Raji (cell line): ENCODE measurements around the gene OR9I1.

Experiments
- POLR2A ChIP-seq: IDR thresholded peaks from 2 replicates; pipeline ENCODE4 v1.6.1; 2011; ENCODE audit warnings: low read depth, low read length, control low read depth; ENCODE audit not compliant: insufficient read depth

The OR9I1 gene, protein sequence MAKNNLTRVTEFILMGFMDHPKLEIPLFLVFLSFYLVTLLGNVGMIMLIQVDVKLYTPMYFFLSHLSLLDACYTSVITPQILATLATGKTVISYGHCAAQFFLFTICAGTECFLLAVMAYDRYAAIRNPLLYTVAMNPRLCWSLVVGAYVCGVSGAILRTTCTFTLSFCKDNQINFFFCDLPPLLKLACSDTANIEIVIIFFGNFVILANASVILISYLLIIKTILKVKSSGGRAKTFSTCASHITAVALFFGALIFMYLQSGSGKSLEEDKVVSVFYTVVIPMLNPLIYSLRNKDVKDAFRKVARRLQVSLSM

DNA sequence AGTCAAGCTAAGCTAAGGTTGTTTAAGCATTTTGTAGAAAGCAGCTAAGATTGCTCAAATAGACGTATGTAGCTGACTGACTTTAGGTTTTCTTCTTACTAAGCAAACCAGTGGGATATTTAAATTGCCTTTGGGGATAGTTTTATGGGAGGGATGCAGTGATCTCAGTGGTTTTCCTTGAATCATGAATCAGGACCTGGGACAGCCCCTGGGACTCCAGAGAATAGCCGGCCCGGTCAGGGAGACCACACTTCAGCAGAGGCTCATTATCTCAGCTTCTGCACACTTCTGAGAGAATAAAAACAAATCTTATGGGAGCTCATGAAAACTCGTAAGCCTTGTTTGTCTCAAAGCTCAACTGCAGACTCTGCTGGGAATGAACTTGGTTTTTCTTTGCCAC is at the start of gene OR9I1:
OR9I1 (minus strand) TSS at position 62 of the 400 bp plus-strand sequence. CDS start 6,086 bp downstream, outside the sequence.
- no peak for TF ChIP-seq POLR2A

DNA sequence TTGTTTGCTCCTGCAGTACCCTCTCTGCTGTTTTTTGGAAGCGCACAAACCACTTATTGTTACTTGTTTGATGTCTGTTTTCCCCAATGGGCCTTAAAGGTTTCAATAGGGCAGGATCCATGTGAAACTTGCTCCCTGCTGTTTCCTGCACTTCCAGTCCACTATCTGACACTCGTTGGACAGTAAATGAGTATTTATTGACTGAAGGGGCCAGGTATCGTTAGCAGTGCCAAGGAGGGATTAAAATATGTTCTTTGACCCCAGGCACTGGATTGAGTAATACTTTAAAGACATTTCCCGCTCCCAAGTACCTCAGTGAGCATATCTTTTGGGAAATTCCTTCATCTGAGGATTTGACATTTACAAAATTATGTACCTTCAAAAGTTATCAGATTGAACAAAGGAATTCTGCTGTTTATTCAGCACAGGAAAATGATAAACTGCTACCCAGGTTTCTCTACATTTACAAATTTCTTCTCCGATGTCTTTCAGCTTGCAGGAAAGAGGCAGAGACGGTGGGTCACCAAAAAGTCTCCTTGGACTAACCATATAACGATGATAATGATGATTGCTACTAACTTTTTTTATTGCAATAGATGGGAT is 40.3 kb upstream of the OR9I1 start:
- TF ChIP-seq POLR2A, result no peak

DNA sequence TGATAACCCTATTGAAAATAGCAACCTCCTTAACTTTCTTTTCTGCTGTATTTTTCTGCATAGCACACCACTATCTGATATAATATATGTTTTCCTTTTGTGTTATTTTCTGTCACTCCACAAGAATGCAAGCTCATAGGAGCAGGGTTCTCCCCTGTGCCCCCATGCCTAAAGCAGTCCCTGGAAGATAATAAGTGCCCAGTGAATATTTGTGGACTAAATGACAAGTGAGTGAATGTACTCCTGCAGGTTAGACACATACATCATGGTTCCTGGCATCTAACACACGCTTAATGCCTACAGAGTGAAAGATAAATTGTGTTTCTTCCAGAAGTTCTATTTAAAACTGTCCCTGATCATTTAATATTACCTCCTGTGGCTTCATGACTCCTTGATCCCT is 39.7 kb upstream of the OR9I1 start:
- no peak for TF ChIP-seq POLR2A

DNA sequence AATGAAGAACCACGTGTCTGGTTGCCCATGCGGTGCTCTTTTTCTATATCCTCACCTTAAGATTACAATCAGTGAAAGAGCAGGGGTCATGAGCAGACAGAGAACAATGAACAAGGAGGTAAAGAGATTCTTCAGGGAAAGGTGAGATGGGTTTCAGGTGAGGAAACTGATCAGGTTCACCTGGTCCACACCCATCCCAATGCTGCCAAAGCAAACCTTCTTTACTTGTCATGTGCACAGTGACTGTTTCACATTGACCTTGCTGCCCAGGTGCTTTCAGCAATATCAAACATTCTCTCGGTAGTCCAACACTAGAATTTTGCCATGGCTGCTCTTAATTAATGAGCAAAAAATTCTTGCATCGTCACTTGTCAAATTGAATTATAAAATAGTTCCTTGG is 39.1 kb upstream of the OR9I1 start:
- no peak for TF ChIP-seq POLR2A

DNA sequence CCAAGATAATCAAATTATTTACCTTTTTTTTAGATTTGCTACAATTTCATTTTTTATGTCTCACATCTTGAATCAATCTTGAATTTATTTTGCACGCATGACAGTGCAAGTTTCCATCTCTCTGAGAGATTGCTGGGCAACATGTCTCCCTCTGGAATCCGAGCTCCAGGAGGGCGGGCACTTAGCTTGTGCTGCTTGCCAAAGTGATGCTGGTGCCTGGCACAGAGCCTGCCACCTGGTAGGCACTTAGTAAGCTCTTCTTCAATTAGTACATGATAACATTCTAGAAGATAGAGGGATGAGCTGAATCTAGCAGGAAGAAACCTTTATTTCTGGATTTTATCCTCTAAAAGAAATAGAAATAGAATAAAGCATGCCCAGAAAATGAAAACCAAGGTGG is 27.5 kb upstream of the OR9I1 start:
- no peak for TF ChIP-seq POLR2A

DNA sequence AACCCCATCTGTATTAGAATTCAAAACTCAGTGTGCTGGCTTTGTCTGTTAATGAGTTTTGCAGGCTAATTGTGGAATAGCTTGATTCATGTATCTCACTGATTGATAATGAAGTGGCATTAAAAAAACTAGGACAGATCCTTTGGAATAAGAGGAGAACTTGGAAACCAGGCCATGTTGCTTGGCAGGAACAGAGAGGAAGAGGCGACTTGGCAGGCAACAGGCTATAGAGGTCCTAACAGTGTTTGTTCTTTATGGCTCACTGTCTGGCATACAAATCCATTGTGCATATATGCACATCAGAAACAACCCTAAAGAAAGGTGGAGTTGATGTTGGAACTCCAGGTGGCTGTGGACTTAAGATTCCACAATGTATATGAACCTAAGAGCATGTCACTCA is 17.4 kb upstream of the OR9I1 start:
- TF ChIP-seq POLR2A, result no peak

DNA sequence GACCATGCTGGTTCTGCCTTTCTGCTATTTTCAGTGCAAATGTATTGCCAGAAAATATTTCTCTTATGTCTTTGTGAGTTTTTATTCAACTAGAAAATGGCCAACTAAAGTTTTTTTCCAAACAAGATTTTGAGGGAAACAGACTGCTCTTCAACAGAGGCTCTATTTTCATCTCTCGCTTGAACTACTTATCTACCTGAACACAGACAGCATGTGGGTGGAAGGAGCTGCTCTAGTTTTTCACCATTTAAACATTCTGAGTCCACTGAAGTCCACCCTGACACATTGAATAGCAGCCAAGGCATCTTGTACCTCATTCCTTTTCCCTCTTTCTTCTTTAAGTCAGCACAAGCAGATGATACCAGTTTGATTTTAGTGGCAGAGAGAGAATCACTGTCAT is 9.8 kb upstream of the OR9I1 start:
- TF ChIP-seq POLR2A, result no peak

DNA sequence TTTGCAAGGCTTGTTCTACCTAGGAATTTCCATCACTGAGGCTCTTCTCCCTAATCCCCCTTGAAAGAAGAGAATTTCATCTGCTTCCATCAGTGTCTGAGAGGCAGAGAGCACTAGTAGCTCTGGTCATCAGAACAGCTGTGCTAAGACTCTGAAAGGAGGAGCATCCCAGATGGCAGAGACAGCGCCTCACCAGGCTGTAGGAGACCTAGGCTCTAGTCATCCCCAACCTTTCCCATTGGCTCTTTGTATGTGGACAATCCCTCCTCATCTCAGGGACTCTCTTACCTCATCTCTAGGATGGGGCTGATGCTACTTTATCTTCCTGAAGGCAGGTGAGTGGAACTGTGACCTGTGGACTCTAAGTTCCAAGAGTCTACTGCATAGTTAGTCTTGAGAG is 8.8 kb upstream of the OR9I1 start:
- TF ChIP-seq POLR2A, result no peak

DNA sequence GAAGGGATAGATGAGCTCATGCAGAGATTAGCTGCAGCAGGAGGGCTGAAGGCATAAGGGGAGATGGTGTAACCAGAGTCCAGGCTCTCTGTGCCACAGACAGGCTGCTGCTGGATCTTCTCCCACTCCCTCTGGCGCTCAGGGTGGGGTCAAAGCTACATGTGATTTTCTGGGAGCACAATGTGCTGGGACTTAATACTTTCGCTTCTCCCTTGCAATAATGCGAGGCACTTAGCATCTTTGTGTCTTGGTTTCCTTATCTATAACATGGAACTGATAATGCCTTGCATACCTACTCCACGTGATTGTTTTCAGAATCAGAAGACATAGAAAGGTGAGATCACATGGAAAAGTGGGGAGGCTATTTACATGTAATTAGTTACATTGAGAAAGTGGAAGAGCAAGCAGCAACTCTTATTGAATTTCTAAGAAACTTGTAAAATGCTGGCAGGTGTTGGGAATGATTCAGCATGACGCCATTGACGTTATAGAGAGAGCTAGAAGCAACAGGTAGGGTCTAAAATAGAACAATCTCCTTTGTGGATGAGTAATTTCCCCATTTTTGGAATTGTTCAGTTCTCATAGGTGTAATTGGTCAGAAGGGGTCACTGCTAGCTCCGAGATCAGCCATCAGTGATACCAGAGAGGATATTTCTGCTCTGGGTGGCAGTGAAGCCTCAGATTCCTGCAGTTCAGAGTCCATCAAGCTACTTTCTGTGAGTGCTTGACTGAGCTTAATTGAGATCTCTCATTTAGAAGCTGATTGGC is 8.2 kb upstream of the OR9I1 start:
- TF ChIP-seq POLR2A, result no peak

DNA sequence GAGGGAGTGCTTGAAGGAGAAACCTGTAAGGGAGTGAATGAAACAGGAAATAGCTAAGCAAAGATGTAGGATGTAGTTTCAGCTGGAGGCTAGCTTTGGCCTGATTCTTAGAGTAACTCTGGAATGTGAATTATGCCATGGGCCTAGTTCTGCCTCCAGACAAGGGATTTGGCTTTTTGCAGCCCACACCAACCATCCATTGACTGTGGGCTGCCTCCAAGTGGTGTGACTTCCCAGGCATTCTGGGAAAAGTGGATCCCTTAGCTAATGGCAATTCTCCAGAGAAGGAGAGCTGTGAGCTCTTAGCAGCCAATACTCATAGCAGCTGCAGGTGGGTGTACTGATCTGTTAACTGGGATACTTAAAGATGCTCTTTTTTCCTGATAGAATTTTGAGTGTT is 2.0 kb upstream of the OR9I1 start:
- no peak for TF ChIP-seq POLR2A

DNA sequence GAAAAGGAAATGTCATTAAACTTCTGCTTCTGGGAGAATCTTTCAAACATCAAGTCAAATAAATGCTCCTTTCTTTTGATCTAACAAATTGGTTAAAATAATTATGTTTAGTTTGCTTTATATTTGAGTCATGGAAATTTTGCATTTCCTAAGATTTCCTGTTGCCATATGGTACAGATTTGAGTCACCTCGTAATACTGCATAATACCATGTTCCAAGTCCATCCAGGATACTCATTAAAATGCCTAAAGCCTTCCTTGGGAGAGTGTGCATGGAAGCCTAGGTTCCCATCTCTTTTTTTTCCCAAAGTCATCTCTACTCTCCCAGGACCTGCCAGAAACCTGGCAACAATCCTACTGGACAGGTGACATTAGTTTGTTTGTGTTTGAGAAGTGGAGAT is 4.2 kb downstream of the OR9I1 start:
- no peak for TF ChIP-seq POLR2A

DNA sequence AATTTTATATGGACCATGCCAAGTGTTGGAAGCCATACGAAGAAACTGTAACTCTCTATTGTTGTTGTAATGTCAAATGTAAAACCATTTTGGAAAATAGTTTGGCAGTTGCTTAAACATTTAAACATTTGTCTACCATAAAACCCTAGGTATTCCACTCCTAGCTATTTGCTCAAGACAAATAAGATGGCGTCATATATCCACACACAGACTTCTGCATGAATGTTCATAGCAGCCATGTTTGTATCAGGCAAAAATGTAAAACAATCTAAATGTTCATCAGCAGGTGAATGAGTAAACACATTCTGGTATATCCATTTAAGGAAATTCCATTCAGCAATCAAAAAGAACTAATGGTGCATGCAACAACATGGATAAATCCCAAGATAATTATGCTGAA is 27.9 kb downstream of the OR9I1 start:
- no peak for TF ChIP-seq POLR2A

DNA sequence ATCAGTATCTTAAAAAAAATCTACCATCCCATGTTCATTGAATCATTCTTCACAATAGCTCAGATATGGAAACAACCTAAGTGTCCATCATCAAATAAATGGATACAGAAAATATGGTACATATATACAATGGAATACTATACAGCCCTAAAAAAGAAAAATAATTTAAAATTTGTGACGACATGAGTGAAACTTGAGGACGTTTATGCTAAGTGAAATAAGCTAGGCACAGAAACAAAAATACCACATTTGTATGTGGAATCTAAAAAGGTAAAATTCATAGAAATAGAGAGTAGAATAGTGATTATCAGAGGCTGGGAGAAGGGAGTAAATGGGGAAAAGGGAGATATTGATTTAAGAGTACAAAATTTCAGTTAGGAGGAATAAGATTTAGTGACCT is 38.8 kb downstream of the OR9I1 start:
- TF ChIP-seq POLR2A, result no peak

DNA sequence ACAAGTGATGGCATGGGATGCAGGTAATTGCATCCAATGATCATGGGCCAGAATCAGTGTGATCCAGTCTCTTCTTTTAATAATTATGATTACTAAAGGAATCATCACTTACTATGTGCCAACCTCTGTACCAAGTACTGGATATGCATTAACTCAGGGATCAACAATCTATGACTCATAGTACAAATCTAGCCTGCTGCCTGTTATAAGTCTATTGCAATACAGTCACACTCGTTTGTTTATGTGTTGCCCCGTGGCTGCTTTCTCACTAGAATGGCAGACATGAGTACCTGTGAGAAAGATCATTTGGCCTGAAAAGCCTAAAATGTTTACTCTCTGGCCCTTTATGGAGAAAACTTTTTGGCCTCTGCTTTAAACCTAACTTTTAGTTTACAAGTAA is 49.5 kb downstream of the OR9I1 start:
- TF ChIP-seq POLR2A, result no peak

DNA sequence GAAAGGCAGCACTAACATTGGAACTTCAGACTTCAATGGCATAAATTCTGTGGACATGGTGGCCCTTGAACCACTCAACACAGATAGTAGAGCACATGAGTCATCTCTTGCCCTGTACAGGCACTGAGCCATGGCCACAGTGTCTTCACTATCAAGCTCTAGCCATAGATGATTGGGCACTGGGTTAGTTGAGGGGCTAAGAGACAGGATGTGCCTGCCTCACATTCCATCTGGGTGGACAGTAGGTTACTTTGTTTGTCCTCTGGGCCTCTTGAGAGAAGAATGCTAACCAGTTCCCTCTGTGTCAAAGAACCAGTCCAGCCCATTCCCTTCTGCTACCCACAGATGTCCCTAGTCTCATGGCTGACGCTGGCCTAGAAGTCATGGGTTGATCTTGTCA is 54.7 kb downstream of the OR9I1 start:
- TF ChIP-seq POLR2A, result no peak

DNA sequence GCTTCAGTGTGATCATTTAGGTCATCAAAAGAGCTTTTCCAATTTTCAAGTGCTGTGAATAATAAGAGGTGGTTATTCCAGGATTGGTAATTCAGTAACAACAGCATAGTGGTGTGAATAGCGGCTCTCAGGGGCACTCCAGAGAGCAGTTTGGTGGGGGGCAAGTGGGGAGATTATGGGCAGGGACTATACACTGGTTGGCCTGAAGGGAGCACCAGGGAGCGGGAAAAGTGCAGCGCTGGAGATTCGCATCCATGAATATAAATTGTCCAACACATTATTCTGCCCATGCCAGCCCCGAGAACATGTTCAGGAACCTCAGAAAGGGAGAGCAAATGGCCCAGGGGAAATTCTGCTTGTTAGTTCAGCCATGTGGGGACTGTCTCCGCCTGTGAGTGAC is 56.7 kb downstream of the OR9I1 start:
- no peak for TF ChIP-seq POLR2A
